Thyroid gland (tissue), 4 donors: ENCODE results near the gene ZNF550.

Experiments used
- POLR2A ChIP-seq, 2 donors: fragments of 450-650 bp; IDR thresholded peaks; one replicate each; pipeline ENCODE4 v1.6.1; 2017; ENCODE audit warnings: antibody characterized with exemption in 2 of 2, mild to moderate bottlenecking in 2 of 2, moderate library complexity in 1 of 2
- TF ChIP-seq, protein P1 (sequence below), 6 experiments: fragments of 200-600 bp in 3 of 6; fragments of 450-650 bp in 3 of 6; sonication (generic) in 3 of 6; IDR thresholded peaks; one replicate each; pipeline ENCODE4 v1.5.1; 2016 to 2019; ENCODE audit warnings: antibody characterized with exemption in 6 of 6, mild to moderate bottlenecking in 2 of 6, inconsistent platforms in 1 of 6, moderate library complexity in 1 of 6

DNA sequence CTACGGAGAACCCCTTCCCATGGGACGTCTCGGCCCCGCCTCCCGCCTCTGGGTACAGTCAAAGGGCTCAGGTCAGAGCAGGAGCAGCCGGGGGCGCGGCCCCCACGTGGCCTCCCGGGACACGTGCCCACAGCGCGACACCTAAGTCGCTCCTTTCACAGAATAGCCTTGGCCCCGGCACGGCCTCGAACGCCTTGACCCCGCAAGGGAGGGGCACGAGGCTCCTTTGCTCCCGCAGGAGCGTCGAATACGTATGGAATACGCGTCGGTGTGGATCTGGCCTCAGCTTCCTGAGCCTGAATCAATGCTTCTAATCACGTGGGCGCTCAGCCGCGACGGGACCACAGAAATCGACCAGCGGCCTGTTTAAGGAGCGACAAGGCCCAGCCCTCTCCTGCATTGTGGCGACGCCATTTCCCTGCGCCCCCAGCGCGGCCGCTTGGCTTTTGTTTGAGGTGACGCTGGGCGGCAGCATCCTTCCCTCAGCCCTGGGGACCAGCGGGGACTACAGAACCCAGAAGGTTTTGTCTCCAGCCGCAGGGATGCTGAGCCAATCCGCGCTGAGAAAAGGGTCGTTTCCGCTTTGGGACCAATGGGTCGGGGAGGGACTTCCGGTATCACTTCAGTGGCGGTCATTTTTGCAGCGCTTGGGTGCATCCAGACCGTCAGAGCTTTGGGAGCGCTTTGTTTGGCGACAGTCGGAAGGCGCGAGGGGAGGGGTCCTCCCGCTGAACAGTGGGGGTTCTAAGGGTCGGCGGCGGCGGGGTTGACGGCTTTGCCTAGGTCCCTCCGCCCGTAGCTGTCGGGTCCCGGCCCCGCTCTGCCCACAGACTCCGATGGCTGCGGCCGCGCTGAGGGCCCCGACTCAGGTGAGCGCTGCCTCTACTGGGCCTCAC is 24.1 kb upstream of the ZNF550 start, which contains the start of gene ZIK1:
- TF ChIP-seq, protein P1, sequence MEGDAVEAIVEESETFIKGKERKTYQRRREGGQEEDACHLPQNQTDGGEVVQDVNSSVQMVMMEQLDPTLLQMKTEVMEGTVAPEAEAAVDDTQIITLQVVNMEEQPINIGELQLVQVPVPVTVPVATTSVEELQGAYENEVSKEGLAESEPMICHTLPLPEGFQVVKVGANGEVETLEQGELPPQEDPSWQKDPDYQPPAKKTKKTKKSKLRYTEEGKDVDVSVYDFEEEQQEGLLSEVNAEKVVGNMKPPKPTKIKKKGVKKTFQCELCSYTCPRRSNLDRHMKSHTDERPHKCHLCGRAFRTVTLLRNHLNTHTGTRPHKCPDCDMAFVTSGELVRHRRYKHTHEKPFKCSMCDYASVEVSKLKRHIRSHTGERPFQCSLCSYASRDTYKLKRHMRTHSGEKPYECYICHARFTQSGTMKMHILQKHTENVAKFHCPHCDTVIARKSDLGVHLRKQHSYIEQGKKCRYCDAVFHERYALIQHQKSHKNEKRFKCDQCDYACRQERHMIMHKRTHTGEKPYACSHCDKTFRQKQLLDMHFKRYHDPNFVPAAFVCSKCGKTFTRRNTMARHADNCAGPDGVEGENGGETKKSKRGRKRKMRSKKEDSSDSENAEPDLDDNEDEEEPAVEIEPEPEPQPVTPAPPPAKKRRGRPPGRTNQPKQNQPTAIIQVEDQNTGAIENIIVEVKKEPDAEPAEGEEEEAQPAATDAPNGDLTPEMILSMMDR (IDR thresholded peaks at IDR 0.05), result no peak
- TF ChIP-seq POLR2A (IDR thresholded peaks at IDR 0.05), result peak in 1 of 2 donors; percentile 51
